Effector CD4-positive, alpha-beta T cell (primary cell): ENCODE data around the gene SRSF1.
"Not testable (repeated sequence)": the region's sequence is repeated elsewhere in the genome, so short reads cannot be mapped to it uniquely, and the experiment has no call there.

ENCODE experiments used
- DNase-seq: peaks from one replicate; pipeline ENCODE4 v3.0.0-alpha.2; 2020

The SRSF1 gene

GRCh38 chr17:57963149-57963511 lies 43.9 kb downstream of the SRSF1 start:
- DNase-seq: no peak

GRCh38 chr17:57962279-57963148 lies 44.5 kb downstream of the SRSF1 start:
- DNase-seq: no peak

GRCh38 chr17:57959929-57960328 lies 47.1 kb downstream of the SRSF1 start:
- DNase-seq: no peak

GRCh38 chr17:57958391-57958790 lies 48.7 kb downstream of the SRSF1 start:
- DNase-seq: not testable (repeated sequence)

GRCh38 chr17:57957886-57958285 lies 49.2 kb downstream of the SRSF1 start:
- DNase-seq: no peak

GRCh38 chr17:57957120-57957850 lies 49.8 kb downstream of the SRSF1 start:
- no peak for DNase-seq

- DNase-seq: peak; percentile 28
Measured at GRCh38 chr17:57956291-57957119, 50.5 kb downstream of the SRSF1 start.

- peak; percentile 52 for DNase-seq
Measured at GRCh38 chr17:57955183-57955931, 51.7 kb downstream of the SRSF1 start, which contains the start of gene CUEDC1. CUEDC1 (minus strand) TSS chr17:57955412; CDS start chr17:57885564, 69,848 bp downstream.

- DNase-seq: no peak
Measured at GRCh38 chr17:57954397-57955182, 52.5 kb downstream of the SRSF1 start.

- DNase-seq: no peak
Measured at GRCh38 chr17:57953705-57954396, 53.2 kb downstream of the SRSF1 start.
